ENCODE results near the gene KRTAP6-2.

KRTAP6-2 gene

GRCh38 chr21:30563630-30564029 is 35.1 kb downstream of the KRTAP6-2 start:
- no peak for DNase-seq

- DNase-seq, result no peak
Observed at GRCh38 chr21:30563072-30563471, 35.6 kb downstream of the KRTAP6-2 start.

GRCh38 chr21:30561957-30562356 is 36.7 kb downstream of the KRTAP6-2 start:
- DNase-seq, result no peak

- no peak for DNase-seq
Observed at GRCh38 chr21:30561264-30561895, 37.3 kb downstream of the KRTAP6-2 start, which contains the start of gene KRTAP19-7. KRTAP19-7 (minus strand) TSS chr21:30561314; CDS start chr21:30561289, 25 bp downstream.

GRCh38 chr21:30555095-30555494 is 43.6 kb downstream of the KRTAP6-2 start:
- no peak for DNase-seq

- DNase-seq, result no peak
Observed at GRCh38 chr21:30552782-30553181, 45.9 kb downstream of the KRTAP6-2 start.

All from hippocampal formation (tissue), 2 donors.